AG09319 (cell line): ENCODE results near the gene FNIP2.
"Not testable (repeated sequence)": the region's sequence is repeated elsewhere in the genome, so short reads cannot be mapped to it uniquely, and the experiment has no call there.

ENCODE experiments used
- DNase-seq: peaks from one replicate; pipeline ENCODE4 v3.0.0-alpha.2; 2010; ENCODE audit warnings: low read depth; ENCODE audit errors: extremely low read depth
- TF ChIP-seq, protein P1 (sequence below): IDR thresholded peaks from 2 replicates; pipeline ENCODE4 v1.5.1; 2011; ENCODE audit warnings: low read depth, mild to moderate bottlenecking, inconsistent platforms, low read length, moderate library complexity

Gene FNIP2

DNA sequence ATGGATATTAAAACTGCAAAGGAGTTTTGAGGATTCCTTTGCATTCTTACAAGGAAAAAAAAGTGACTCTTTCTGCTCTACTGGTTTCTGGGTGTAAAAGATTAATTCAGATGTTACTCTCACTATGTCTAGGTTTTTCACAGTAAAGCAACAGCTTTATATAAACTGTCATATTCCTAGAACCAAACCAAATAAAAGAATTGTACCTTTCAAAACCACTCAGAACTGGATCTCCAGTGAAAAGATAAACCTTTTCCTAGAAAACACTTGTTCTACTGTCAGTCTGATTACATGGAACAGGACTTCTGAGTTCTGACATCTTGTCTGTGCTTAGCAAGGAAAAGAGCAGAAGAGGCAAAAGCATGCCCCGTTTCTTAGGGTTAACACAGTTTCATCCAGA is 40.6 kb upstream of the FNIP2 start:
- TF ChIP-seq, protein P1, sequence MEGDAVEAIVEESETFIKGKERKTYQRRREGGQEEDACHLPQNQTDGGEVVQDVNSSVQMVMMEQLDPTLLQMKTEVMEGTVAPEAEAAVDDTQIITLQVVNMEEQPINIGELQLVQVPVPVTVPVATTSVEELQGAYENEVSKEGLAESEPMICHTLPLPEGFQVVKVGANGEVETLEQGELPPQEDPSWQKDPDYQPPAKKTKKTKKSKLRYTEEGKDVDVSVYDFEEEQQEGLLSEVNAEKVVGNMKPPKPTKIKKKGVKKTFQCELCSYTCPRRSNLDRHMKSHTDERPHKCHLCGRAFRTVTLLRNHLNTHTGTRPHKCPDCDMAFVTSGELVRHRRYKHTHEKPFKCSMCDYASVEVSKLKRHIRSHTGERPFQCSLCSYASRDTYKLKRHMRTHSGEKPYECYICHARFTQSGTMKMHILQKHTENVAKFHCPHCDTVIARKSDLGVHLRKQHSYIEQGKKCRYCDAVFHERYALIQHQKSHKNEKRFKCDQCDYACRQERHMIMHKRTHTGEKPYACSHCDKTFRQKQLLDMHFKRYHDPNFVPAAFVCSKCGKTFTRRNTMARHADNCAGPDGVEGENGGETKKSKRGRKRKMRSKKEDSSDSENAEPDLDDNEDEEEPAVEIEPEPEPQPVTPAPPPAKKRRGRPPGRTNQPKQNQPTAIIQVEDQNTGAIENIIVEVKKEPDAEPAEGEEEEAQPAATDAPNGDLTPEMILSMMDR: no peak
- DNase-seq: no peak

DNA sequence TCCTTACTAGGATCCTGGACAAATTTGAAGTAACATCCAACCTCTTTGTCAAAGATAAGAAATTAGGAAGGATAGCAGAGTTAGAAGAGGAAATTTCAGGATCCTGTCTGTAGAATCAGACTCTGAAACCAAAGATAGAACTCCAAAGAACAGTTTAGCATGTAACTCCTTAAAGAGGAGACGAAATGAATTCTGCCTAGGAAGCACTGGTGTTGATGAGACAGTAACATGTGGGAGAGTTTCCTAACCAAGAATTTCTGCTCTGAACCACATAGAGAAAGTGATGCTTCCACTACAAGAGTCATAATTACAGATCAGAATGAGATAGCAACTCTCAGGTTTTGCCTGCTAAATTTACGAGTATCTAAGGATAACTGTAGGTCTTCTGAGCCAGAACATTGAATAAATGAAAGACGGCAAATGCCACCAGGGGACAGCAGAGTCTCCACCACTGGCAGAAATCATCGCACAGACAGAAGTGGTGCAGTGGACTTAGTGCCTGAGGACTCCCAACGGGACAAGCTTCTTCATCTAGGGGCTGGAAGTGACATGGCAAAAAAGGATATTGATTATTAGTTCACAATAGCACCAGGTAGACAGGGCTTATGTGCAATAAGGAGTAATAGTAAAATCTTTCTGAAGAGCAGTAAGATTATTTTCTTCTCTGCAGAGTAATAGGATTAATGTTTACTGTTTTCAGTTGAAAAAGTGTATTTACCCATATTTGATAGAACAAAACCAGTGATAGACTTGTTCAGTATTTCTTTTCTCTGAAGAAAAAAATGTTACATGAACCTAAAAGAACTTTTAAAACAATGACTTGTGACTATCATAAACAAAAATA is 38.9 kb upstream of the FNIP2 start:
- TF ChIP-seq, protein P1: peak; percentile 94
- DNase-seq: peak; percentile 27

DNA sequence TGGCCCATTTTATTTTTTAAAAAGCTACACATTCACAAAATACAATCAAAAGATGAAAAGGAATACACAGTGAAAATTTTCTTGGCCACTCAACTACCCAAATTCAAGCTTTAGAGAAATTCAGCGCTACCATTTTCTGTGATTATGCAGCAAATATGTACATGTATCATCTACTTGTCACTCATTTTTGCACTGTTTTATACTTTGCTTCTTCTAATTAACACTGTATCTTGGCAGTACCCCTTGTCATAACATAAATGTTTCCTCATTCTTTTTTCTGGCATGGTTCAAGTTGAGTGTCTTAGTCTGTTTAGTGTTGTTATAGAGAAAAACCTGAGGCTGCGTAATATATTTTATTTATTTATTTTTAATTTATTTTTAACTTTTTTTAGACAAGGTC is 30.0 kb upstream of the FNIP2 start:
- no peak for DNase-seq
- TF ChIP-seq, protein P1: no peak

DNA sequence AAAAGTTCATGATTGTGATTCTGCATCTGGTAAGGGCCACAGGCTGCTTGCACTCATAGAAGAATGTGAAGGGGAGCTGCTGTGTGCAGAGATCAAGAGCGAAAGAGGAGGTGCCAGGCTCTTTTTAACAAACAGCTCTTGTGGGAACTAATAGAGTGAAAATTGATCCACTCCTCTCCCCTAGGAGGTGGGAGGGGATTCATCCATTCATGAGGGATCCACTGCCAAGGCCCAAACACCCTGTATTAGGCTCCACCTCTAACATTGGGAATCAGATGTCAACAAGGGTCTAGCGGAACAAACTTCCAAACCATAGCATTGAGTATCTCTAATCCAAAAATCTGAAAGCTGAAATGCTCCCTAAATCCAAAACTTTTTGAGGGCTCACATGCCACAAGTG is 29.2 kb upstream of the FNIP2 start:
- no peak for DNase-seq
- TF ChIP-seq, protein P1: no peak

DNA sequence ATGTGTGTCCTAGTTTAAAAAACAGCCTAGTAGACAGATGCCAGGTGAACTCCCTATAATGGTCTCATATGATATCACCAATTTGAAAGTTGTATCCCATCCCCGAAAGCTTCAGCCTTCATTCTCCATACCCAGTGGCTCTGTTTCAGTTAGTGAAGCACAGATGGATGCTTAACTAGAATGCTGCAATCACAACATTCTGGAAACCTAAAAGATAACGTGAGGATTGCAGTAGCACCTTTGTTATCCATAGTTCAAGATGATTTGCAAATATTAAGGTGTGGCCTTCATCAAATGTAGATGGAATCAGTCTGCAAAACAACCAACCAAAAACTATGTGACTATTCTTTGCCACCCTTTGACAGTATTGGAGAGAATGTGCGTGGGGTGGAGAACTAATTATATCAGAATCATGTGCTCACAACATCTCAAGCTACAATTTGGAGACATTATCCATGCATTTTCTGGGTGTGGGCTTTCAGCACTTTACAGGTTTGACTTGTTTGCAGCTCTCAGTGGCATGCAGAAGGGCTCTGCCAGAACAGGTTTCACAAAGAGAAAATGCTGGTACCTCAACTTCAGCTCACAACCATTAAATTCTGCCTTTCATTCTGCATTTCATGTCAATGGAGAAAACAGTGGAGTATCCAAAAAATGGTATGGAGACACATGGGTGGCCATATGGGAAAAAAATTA is 27.4 kb upstream of the FNIP2 start:
- DNase-seq: no peak
- TF ChIP-seq, protein P1: no peak

DNA sequence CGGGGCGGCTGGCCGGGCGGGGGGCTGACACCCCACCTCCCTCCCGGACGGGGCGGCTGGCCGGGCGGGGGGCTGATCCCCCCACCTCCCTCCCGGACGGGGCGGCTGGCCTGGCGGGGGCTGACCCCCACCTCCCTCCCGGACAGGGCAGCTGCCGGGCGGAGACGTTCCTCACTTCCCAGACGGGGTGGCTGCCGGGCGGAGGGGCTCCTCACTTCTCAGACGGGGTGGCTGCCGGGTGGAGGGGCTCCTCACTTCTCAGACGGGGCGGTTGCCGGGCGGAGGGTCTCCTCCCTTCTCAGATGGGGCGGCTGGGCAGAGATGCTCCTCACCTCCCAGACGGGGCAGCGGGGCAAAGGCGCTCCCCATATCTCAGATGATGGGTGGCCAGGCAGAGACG is 22.3 kb upstream of the FNIP2 start:
- DNase-seq: not testable (repeated sequence)

DNA sequence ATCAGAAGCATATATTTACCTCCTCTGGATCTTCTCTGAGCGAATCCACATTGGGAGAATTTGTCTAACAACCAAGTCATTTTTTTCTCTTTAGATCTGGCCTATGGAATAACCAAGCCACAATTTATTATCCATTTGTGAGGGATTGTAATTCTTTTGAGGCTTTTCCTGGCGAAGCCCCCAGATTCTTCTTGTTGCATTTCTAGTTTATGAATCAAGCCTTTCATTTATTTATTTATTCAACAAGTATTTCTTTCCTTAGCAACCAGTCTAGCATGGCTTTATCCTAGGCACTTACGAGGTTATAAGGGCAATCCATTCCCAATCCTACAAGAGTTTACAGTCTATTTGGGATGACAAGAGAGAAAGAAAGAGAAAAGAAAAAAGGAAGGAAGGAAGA is 18.4 kb upstream of the FNIP2 start:
- DNase-seq: peak; percentile 53
- TF ChIP-seq, protein P1: no peak
